Panc1 (cell line): ENCODE data around the gene SIVA1. TPM values are rescaled to one million over a fixed set of nuclear protein-coding genes. Genes with fewer than 3 reads are reported as not detected.
"Not testable (repeated sequence)": the region's sequence is repeated elsewhere in the genome, so short reads cannot be mapped to it uniquely, and the experiment has no call there.

ENCODE experiments used
- ATAC-seq: fragments of 200-7000 bp; cut with Tn5 transposase; 2 replicates; pipeline ENCODE4 v1.9.1; 2020; ENCODE audit warnings: mild to moderate bottlenecking, moderate library complexity
- BruUV-seq: library from RNA; stranded (reverse); fragments of 400-500 nt; replicated peaks from 2 replicates; lab custom pipeline; 2021; lab: Mats Ljungman, UMichigan
- CTCF ChIA-PET: fragments of 300-600 bp; sonication (Branson Sonifier 250); formaldehyde crosslinking; loops from one replicate; lab custom pipeline; 2022; ENCODE audit warnings: antibody characterized with exemption; lab: Charles Lee
- POLR2A ChIA-PET: fragments of 300-600 bp; sonication (Branson Sonifier 250); formaldehyde crosslinking; loops from one replicate; lab custom pipeline; 2022; ENCODE audit warnings: antibody characterized with exemption; lab: Charles Lee
- DNase-seq: peaks from one replicate; pipeline ENCODE4 v3.0.0-alpha.2; 2010; ENCODE audit warnings: low read depth, low spot score
- H3K27ac ChIP-seq: 2 replicates; pipeline ENCODE4 v1.5.1; 2011; ENCODE audit warnings: mild to moderate bottlenecking, low read length, inconsistent platforms
- H3K27me3 ChIP-seq: fragments of 200-500 bp; sonication (Bioruptor generic); 2 replicates; pipeline ENCODE4 v1.6.0; 2014; ENCODE audit warnings: low read length, inconsistent platforms; ENCODE audit not compliant: control insufficient read depth, insufficient read depth
- H3K36me3 ChIP-seq: fragments of 200-500 bp; sonication (Bioruptor generic); 2 replicates; pipeline ENCODE4 v1.5.1; 2014; ENCODE audit warnings: inconsistent platforms, mild to moderate bottlenecking, low read length, moderate library complexity; ENCODE audit not compliant: control insufficient read depth, insufficient read depth
- H3K4me1 ChIP-seq: 2 replicates; pipeline ENCODE4 v1.5.1; 2011; ENCODE audit warnings: inconsistent platforms, mild to moderate bottlenecking, low read length, moderate library complexity; ENCODE audit not compliant: control insufficient read depth, insufficient read depth
- H3K4me3 ChIP-seq, 2 experiments: 2 replicates each; pipeline ENCODE4 v1.5.1; 2011 to 2012; ENCODE audit warnings: low read depth in 2 of 2, low read length in 2 of 2, mild to moderate bottlenecking in 2 of 2, inconsistent platforms in 1 of 2, moderate library complexity in 1 of 2
- H3K9me3 ChIP-seq: fragments of 200-500 bp; sonication (Bioruptor generic); 2 replicates; pipeline ENCODE4 v1.5.1; 2014; ENCODE audit warnings: low read depth, mild to moderate bottlenecking, inconsistent platforms, low read length, moderate library complexity; ENCODE audit not compliant: control insufficient read depth, insufficient read depth
- CTCF ChIP-seq: fragments of 450-650 bp; IDR thresholded peaks from 2 replicates; pipeline ENCODE4 v1.5.1; 2017; ENCODE audit warnings: mild to moderate bottlenecking
- POLR2AphosphoS5 ChIP-seq: IDR thresholded peaks from 2 replicates; pipeline ENCODE4 v1.6.1; 2012; ENCODE audit warnings: mild to moderate bottlenecking, low read depth, low read length, moderate library complexity
- REST ChIP-seq, 2 experiments: IDR thresholded peaks; 2 replicates each; pipeline ENCODE4 v1.6.1; 2011 to 2012; ENCODE audit warnings: low read depth in 2 of 2, control low read depth in 1 of 2, low read length in 1 of 2, mild to moderate bottlenecking in 1 of 2, moderate library complexity in 1 of 2; ENCODE audit not compliant: insufficient read depth in 1 of 2
- SIN3A ChIP-seq: IDR thresholded peaks from 2 replicates; pipeline ENCODE4 v1.6.1; 2012; ENCODE audit warnings: low read depth, mild to moderate bottlenecking, low read length, moderate library complexity, borderline replicate concordance; ENCODE audit not compliant: insufficient read depth
- TCF7L2 ChIP-seq: IDR thresholded peaks from 2 replicates; pipeline ENCODE4 v1.6.1; 2011; ENCODE audit warnings: mild to moderate bottlenecking, low read depth, low read length, inconsistent platforms
- in situ Hi-C: cut with HindIII; loops from 2 replicates; pipeline ENCODE4 v1.10.0; 2016; ENCODE audit warnings: low sequenced_read_pairs, low pct_unique_long_range_greater_than_20kb
- intact Hi-C: fragments of 100-400 bp; cut with micrococcal nuclease; formaldehyde crosslinking; loops from one replicate; pipeline ENCODE4 v1.10.0; 2022; ENCODE audit not compliant: unreplicated experiment
- total RNA-seq: library from RNA; stranded (reverse); gene quantifications from one replicate; pipeline ENCODE4 v1.2.1, GENCODE V29; 2021; ENCODE audit not compliant: unreplicated experiment

Gene SIVA1
- total RNA-seq, 1 experiment from 2014 or later, result 100 TPM

DNA sequence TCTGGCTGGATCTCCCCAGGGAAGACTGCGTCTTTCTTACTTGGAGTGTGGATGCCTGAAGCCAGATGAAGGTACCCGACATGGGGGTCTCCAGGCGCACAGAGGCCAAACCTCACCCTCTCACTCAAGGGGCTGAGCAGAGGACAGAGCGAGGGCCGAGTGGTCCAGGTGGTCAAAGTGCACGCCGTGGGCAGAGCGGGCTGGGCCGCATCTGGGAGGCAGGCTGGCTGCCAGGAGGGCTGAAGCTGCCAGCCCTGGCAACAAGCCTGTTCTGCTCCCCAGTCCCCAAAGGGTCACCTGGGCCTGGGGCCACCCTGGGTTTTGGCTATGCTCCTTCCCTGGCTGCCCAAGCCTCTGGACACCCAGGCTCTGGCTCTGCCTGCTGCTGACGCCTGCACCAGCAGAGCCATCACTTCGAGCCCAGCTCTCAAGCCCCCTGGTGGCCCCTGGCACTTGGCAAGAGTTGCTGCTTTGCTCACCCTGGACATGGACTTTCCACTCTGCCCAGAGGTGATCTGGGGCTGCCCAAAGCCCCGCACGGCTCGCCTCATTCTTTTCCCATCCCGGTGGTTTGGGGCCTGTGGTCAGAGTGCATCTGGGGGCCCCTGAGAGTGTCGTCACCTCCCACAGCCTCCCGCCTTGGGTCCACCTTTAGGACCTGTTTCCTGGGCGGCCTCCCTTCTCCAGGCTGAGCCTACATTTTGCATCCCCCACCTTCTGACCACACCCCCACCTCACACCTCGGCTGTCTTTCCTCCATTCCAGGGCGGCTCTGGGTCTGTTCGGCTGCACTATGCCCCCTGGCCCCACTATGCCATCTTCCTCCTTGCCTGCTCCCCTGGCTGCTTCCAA, 26.1 kb upstream of the SIVA1 start:
- POLR2A ChIA-PET, result no interaction called here
- Histone ChIP-seq H3K27ac (no peak overlapping the region), H3K9me3 (no peaks in the 10 kb centered on the region), H3K4me1 (peaks cover 30% of the 10 kb centered on the region), H3K36me3 (no peaks in the 10 kb centered on the region), H3K27me3 (no peaks in the 10 kb centered on the region), H3K4me3 (no peak overlapping the region)
- ATAC-seq (no peak), DNase-seq (no peak)
- CTCF ChIA-PET, result interaction anchor here (0.7 kb wide), 1 partner anchor 55 kb away, joined by 9 read pairs; no protein-coding TSS in a partner anchor
- in situ Hi-C loops, result no loop called here
- intact Hi-C loops, result no loop called here
- BruUV-seq, result no TSS peak
- TF ChIP-seq POLR2AphosphoS5 (no peak; the same call in 1 of the 2 replicates), CTCF (peak; percentile 38)

DNA sequence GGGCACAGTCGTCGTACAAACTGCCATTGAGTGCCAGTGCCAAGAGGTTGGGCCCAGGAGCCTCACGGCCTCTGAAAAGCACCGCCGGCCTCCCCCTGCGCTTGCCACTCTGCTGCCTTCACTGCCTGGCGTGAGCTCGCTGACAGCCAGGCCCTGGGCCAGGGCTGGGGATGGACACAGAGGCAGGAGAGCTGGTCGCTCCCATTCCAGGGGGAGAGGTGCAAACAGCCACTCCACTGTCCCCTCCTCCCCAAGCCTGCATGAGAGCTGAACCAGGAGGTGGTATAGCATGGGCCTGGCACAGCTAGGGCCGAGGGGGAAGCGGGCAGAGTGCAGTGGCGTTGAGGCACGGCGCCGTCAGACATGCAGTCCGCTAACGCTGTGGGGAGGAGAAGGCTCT, 24.3 kb upstream of the SIVA1 start:
- Histone ChIP-seq H3K4me1 (peaks cover 15% of the 10 kb centered on the region), H3K9me3 (no peaks in the 10 kb centered on the region), H3K36me3 (no peaks in the 10 kb centered on the region), H3K27me3 (no peaks in the 10 kb centered on the region), H3K4me3 (no peak overlapping the region), H3K27ac (no peak overlapping the region)
- BruUV-seq, result no TSS peak
- in situ Hi-C loops (no loop called here), intact Hi-C loops (no loop called here)
- DNase-seq, result no peak
- no peak for ATAC-seq
- TF ChIP-seq REST (IDR thresholded peaks at IDR 0.05; ENCODE audit: insufficient read depth in 1 of 2, low read depth in 2 of 2, low read length in 1 of 2) (no peak), SIN3A (no peak), CTCF (no peak), TCF7L2 (no peak), POLR2AphosphoS5 (no peak)
- POLR2A ChIA-PET, result no interaction called here
- CTCF ChIA-PET, result no interaction called here

DNA sequence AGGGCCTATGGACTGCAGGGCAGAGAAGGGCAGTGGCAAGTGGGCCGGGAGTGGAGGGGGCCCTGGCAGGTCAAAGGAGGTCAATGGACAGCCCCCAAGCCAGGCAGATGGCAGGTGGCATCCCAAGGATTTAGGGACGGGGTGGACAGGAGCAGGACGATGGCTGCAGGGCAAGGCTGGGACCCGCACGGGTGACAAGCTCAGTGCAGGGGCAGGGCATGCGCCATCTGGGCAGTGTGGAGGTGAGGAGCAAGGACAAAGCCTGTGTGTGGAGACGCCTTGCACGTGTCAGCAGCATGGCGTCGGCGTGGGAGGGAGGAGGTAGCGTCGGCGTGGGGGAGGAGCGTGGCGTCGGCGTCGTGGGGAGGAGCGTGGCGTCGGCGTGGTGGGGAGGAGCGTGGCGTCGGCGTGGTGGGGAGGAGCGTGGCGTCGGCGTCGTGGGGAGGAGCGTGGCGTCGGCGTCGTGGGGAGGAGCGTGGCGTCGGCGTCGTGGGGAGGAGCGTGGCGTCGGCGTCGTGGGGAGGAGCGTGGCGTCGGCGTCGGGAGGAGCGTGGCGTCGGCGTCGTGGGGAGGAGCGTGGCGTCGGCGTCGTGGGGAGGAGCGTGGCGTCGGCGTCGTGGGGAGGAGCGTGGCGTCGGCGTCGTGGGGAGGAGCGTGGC, 23.6 kb upstream of the SIVA1 start:
- H3K4me3 ChIP-seq, in situ Hi-C loops, BruUV-seq, POLR2A ChIA-PET, H3K9me3 ChIP-seq, H3K27me3 ChIP-seq, CTCF ChIA-PET, intact Hi-C loops, ATAC-seq, H3K27ac ChIP-seq, H3K36me3 ChIP-seq, DNase-seq: not testable (repeated sequence)
- H3K4me1 ChIP-seq, result peaks cover 15% of the 10 kb centered on the region
